GM21381 (cell line): ENCODE measurements around the gene OR10P1.
"Not testable (repeated sequence)": the region's sequence is repeated elsewhere in the genome, so short reads cannot be mapped to it uniquely, and the experiment has no call there.

ENCODE experiments used
- ATAC-seq: cut with Tn5 transposase; IDR thresholded peaks from one replicate; pipeline ENCODE4 v1.9.1; 2021; ENCODE audit warnings: mild to moderate bottlenecking, moderate library complexity; ENCODE audit not compliant: unreplicated experiment

OR10P1 gene

GRCh38 chr12:55636853-55637252 is at the start of gene OR10P1:
TSS of gene OR10P1 (plus strand) at chr12:55636892. CDS start at chr12:55636892, 0 bp downstream.
- no peak for ATAC-seq

GRCh38 chr12:55590152-55590551 is 46.5 kb upstream of the OR10P1 start:
- ATAC-seq = not testable (repeated sequence)

- ATAC-seq = no peak
Observed at GRCh38 chr12:55607821-55608594, 28.7 kb upstream of the OR10P1 start.

- no peak for ATAC-seq
Observed at GRCh38 chr12:55610598-55610997, 26.1 kb upstream of the OR10P1 start.

- ATAC-seq = no peak
Observed at GRCh38 chr12:55612646-55613045, 24.0 kb upstream of the OR10P1 start.

GRCh38 chr12:55614764-55615163 is 21.9 kb upstream of the OR10P1 start:
- ATAC-seq = no peak

GRCh38 chr12:55619354-55620138 is 17.1 kb upstream of the OR10P1 start:
- peak; percentile 82 for ATAC-seq

GRCh38 chr12:55624056-55624455 is 12.6 kb upstream of the OR10P1 start:
- ATAC-seq = no peak

- no peak for ATAC-seq
Observed at GRCh38 chr12:55626154-55626553, 10.5 kb upstream of the OR10P1 start.

- no peak for ATAC-seq
Observed at GRCh38 chr12:55629058-55629841, 7.4 kb upstream of the OR10P1 start.

- ATAC-seq = no peak
Observed at GRCh38 chr12:55631056-55631455, 5.6 kb upstream of the OR10P1 start.

GRCh38 chr12:55631733-55632132 is 5.0 kb upstream of the OR10P1 start:
- no peak for ATAC-seq

GRCh38 chr12:55633151-55633550 is 3.5 kb upstream of the OR10P1 start:
- no peak for ATAC-seq

- no peak for ATAC-seq
Observed at GRCh38 chr12:55636116-55636655, 506 bp upstream of the OR10P1 start.

- no peak for ATAC-seq
Observed at GRCh38 chr12:55637467-55637866, 775 bp downstream of the OR10P1 start.

- ATAC-seq = no peak
Observed at GRCh38 chr12:55641595-55641994, 4.9 kb downstream of the OR10P1 start.

- ATAC-seq = no peak
Observed at GRCh38 chr12:55642267-55642666, 5.6 kb downstream of the OR10P1 start.

- no peak for ATAC-seq
Observed at GRCh38 chr12:55642669-55643068, 6.0 kb downstream of the OR10P1 start.

GRCh38 chr12:55644591-55644990 is 7.9 kb downstream of the OR10P1 start:
- no peak for ATAC-seq

- ATAC-seq = no peak
Observed at GRCh38 chr12:55647027-55647426, 10.3 kb downstream of the OR10P1 start.
